Activated B cell treated with CpG ODN at 0.5 μM for 24 hours (primary cell): Measurements from ENCODE around the gene ENO2. TPM values are rescaled to one million over a fixed set of nuclear protein-coding genes. Genes with fewer than 3 reads are reported as not detected.

ENCODE experiments used
- ATAC-seq: fragments of 200-7000 bp; cut with Tn5 transposase; one replicate; pipeline ENCODE4 v1.10.0; 2021; ENCODE audit warnings: low read depth, mild to moderate bottlenecking, moderate library complexity
- CTCF ChIA-PET: fragments of 350-600 bp; sonication (Branson Sonifier 250); formaldehyde crosslinking; loops from one replicate; lab custom pipeline; 2021; ENCODE audit warnings: antibody characterized with exemption; lab: Charles Lee
- POLR2A ChIA-PET: fragments of 350-600 bp; sonication (Branson Sonifier 250); formaldehyde crosslinking; loops from one replicate; lab custom pipeline; 2021; ENCODE audit warnings: antibody characterized with exemption; lab: Charles Lee
- DNase-seq: peaks from one replicate; pipeline ENCODE4 v3.0.0; 2022
- H3K27ac Mint-ChIP-seq: one replicate; pipeline ENCODE4 v1.8.0; 2020; ENCODE audit warnings: mixed read lengths
- H3K27me3 Mint-ChIP-seq: one replicate; pipeline ENCODE4 v1.8.0; 2021; ENCODE audit warnings: mixed read lengths
- H3K36me3 Mint-ChIP-seq: one replicate; pipeline ENCODE4 v1.8.0; 2021; ENCODE audit warnings: low read depth, mixed read lengths
- H3K4me1 Mint-ChIP-seq: one replicate; pipeline ENCODE4 v1.8.0; 2021; ENCODE audit warnings: mixed read lengths
- H3K4me3 Mint-ChIP-seq: one replicate; pipeline ENCODE4 v1.8.0; 2020; ENCODE audit warnings: mild to moderate bottlenecking, mixed read lengths
- H3K9me3 Mint-ChIP-seq: one replicate; pipeline ENCODE4 v1.8.0; 2020; ENCODE audit warnings: mixed read lengths
- CTCF ChIP-seq: fragments of 200-600 bp; IDR thresholded peaks from one replicate; pipeline ENCODE4 v1.8.0; 2022; ENCODE audit warnings: antibody characterized with exemption, mild to moderate bottlenecking
- intact Hi-C: fragments of 100-400 bp; cut with micrococcal nuclease; formaldehyde crosslinking; loops from one replicate; pipeline ENCODE4 v1.15.1; 2024
- total RNA-seq: library from RNA; stranded (reverse); gene quantifications from 2 replicates; pipeline ENCODE4 v1.2.3, GENCODE V29; 2022

Gene ENO2
- total RNA-seq, 1 donor from 2014 or later: 31.0 TPM

DNA sequence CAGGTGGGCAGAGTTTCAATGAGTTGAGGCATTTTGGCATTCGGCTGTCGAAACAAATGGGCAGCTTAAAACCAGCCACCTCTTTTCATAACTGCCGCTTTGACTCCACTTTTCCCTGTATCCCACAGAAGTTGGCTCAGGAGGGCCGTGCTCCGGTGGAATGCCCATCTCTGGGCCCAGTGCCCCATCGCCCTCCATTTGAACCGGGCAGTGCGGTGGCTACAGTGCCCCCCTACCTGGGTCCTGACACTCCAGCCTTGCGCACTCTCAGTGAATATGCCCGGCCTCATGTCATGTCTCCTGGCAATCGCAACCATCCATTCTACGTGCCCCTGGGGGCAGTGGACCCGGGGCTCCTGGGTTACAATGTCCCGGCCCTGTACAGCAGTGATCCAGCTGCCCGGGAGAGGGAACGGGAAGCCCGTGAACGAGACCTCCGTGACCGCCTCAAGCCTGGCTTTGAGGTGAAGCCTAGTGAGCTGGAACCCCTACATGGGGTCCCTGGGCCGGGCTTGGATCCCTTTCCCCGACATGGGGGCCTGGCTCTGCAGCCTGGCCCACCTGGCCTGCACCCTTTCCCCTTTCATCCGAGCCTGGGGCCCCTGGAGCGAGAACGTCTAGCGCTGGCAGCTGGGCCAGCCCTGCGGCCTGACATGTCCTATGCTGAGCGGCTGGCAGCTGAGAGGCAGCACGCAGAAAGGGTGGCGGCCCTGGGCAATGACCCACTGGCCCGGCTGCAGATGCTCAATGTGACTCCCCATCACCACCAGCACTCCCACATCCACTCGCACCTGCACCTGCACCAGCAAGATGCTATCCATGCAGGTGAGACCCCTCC, 24.2 kb downstream of the ENO2 start:
- Mint-ChIP-seq H3K4me3 (no peak overlapping the region), H3K27ac (peak overlapping the region; percentile 91), H3K9me3 (no peaks in the 10 kb centered on the region), H3K36me3 (peaks cover 50% of the 10 kb centered on the region), H3K4me1 (peaks cover 42% of the 10 kb centered on the region), H3K27me3 (no peaks in the 10 kb centered on the region)
- CTCF ChIA-PET: interaction anchor here (1.0 to 14.9 kb wide), 15 partner anchors 10 to 87 kb away, joined by 3 to 571 read pairs (median 9); partner anchors contain the start of genes CDCA3, SPSB2, TPI1 and USP5
- no peak for TF ChIP-seq CTCF
- ATAC-seq (no peak), DNase-seq (no peak)
- POLR2A ChIA-PET: interaction anchor here (0.6 to 24.6 kb wide), 29 partner anchors 8 to 1032 kb away, joined by 3 to 1516 read pairs (median 6); partner anchors contain the start of genes ATN1, C1RL, CDCA3 and COPS7A
- intact Hi-C loops: loop anchor here (1.0 kb wide), 3 partner anchors 14 to 69 kb away; no protein-coding TSS in a partner anchor

DNA sequence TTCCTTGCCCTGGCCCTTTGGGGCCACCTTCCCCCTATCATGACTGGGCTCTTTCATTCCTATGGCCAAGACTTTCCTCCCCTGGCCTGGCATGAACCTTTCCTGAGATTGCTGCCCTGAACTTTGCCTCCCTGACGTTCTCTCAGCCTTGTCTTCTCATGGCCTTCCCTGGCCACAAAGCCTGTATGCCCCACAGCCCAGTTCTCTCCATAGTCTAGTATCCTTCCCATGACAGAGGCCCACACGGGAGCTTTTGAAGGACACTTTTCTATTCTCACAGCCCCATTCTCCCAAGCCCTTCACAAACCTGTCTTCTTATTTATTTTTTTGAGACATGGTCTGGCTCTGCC, 24.8 kb downstream of the ENO2 start:
- ChIA-PET POLR2A (interaction anchor here (0.9 to 24.6 kb wide), 8 partner anchors 14 to 186 kb away, joined by 3 to 1516 read pairs (median 12); partner anchors contain the start of genes MLF2, PTPN6 and SPSB2), CTCF (interaction anchor here (1.5 to 14.9 kb wide), 5 partner anchors 16 to 70 kb away, joined by 6 to 571 read pairs (median 12); partner anchors contain the start of gene SPSB2)
- Mint-ChIP-seq H3K4me1 (peaks cover 48% of the 10 kb centered on the region), H3K27me3 (no peaks in the 10 kb centered on the region), H3K27ac (peak overlapping the region; percentile 65), H3K9me3 (no peaks in the 10 kb centered on the region), H3K4me3 (no peak overlapping the region), H3K36me3 (peaks cover 46% of the 10 kb centered on the region)
- intact Hi-C loops: no loop called here
- DNase-seq (no peak), ATAC-seq (no peak)
- TF ChIP-seq CTCF: no peak

- Mint-ChIP-seq H3K36me3 (peaks cover 25% of the 10 kb centered on the region), H3K27ac (no peak overlapping the region), H3K4me3 (no peak overlapping the region), H3K4me1 (peaks cover 58% of the 10 kb centered on the region), H3K27me3 (no peaks in the 10 kb centered on the region), H3K9me3 (no peaks in the 10 kb centered on the region)
- no peak for ATAC-seq
- POLR2A ChIA-PET: interaction anchor here (0.9 to 24.6 kb wide), 5 partner anchors 16 to 69 kb away, joined by 3 to 1516 read pairs (median 3); partner anchors contain the start of genes PTPN6 and SPSB2
- TF ChIP-seq CTCF: no peak
- CTCF ChIA-PET: interaction anchor here (0.8 to 14.9 kb wide), 4 partner anchors 19 to 72 kb away, joined by 3 to 571 read pairs (median 14); partner anchors contain the start of gene SPSB2
- no peak for DNase-seq
- intact Hi-C loops: loop anchor here (5.0 kb wide), 1 partner anchor 189 kb away; the partner anchor contains the start of gene MLF2
Observed at GRCh38 chr12:6941267-6941666, 26.9 kb downstream of the ENO2 start.

DNA sequence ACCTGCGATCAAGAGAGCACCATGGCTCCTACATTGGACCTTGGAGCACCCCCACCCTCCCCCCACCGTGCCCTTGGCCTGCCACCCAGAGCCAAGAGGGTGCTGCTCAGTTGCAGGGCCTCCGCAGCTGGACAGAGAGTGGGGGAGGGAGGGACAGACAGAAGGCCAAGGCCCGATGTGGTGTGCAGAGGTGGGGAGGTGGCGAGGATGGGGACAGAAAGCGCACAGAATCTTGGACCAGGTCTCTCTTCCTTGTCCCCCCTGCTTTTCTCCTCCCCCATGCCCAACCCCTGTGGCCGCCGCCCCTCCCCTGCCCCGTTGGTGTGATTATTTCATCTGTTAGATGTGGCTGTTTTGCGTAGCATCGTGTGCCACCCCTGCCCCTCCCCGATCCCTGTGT, 27.4 kb downstream of the ENO2 start:
- H3K36me3 Mint-ChIP-seq: peaks cover 20% of the 10 kb centered on the region
- intact Hi-C loops: loop anchor here (5.0 kb wide), 1 partner anchor 189 kb away; the partner anchor contains the start of gene MLF2
- TF ChIP-seq CTCF: no peak
- CTCF ChIA-PET: interaction anchor here (0.8 to 14.9 kb wide), 4 partner anchors 19 to 72 kb away, joined by 3 to 571 read pairs (median 14); partner anchors contain the start of gene SPSB2
- no peaks in the 10 kb centered on the region for H3K27me3 Mint-ChIP-seq
- no peaks in the 10 kb centered on the region for H3K9me3 Mint-ChIP-seq
- no peak for DNase-seq
- ATAC-seq: no peak
- no peak overlapping the region for H3K27ac Mint-ChIP-seq
- H3K4me3 Mint-ChIP-seq: no peak overlapping the region
- H3K4me1 Mint-ChIP-seq: peaks cover 58% of the 10 kb centered on the region
- POLR2A ChIA-PET: interaction anchor here (0.9 to 24.6 kb wide), 3 partner anchors 17 to 73 kb away, joined by 3 to 1516 read pairs (median 3); partner anchors contain the start of genes PTPN6 and SPSB2
